AG10803 (cell line): Measurements from ENCODE around the gene IDH3G.

ENCODE experiments used
- DNase-seq: peaks from one replicate; pipeline ENCODE4 v3.0.0; 2010; ENCODE audit warnings: low read depth
- H3K4me3 ChIP-seq: 2 replicates; pipeline ENCODE4 v1.5.1; 2011; ENCODE audit warnings: mild to moderate bottlenecking, low read length, control low read depth
- CTCF ChIP-seq: conservative IDR thresholded peaks from 2 replicates; pipeline ENCODE4 v1.5.1; 2011; ENCODE audit warnings: mild to moderate bottlenecking, low read length, control low read depth, inconsistent platforms

Gene IDH3G

GRCh38 chrX:153780678-153781427 lies 13.3 kb downstream of the IDH3G start, which contains the start of gene SRPK3:
SRPK3 (plus strand) TSS chrX:153781041; CDS start chrX:153781087, 46 bp downstream.
- no peak for TF ChIP-seq CTCF
- no peak within 1 kb of the TSS for H3K4me3 ChIP-seq
- DNase-seq = no peak

- H3K4me3 ChIP-seq = no peak overlapping the region
- DNase-seq = no peak
- no peak for TF ChIP-seq CTCF
These were observed 14.1 kb downstream of the IDH3G start for GRCh38 chrX:153779891-153780677.

- H3K4me3 ChIP-seq = no peak overlapping the region
- TF ChIP-seq CTCF = 0 out of 2 replicates have a peak, but pooled peaks have one; percentile 4
- no peak for DNase-seq
These were observed 15.5 kb downstream of the IDH3G start for GRCh38 chrX:153778684-153779101.

GRCh38 chrX:153778181-153778580 lies 16.0 kb downstream of the IDH3G start:
- no peak for TF ChIP-seq CTCF
- DNase-seq = no peak
- H3K4me3 ChIP-seq = no peak overlapping the region

DNA sequence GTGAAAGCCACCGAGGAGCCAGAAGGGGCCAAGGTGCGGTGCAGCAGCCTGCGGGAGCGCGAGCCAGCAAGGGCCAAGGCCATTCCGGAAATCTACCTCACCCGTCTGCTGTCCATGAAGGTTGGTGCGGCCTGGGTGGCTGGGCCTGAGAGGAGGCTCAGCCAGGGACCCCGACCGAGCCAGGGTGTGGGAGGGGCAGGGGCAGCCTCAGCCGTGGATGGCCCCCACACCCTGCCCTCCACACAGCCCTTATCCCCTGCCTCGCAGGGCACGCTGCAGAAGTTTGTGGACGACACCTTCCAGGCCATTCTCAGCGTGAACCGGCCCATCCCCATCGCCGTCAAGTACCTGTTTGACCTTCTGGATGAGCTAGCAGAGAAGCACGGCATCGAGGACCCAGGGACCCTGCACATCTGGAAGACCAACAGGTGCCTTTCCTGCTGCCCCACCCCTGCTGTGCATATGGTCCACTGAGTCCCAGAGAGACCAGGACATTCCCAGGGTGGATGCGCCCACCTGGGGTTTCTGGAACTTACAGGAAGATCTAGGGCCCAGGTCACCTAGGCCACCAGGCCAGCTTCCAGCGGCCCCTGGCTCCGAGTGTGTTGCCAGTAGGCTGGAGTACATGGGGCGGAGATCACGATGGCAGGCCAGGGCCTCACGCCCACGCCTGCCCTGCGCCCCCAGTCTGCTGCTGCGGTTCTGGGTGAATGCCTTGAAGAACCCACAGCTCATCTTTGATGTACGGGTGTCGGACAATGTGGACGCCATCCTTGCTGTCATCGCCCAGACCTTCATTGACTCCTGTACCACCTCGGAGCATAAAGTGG lies 16.7 kb downstream of the IDH3G start:
- DNase-seq = no peak
- TF ChIP-seq CTCF = no peak
- H3K4me3 ChIP-seq = no peak overlapping the region

GRCh38 chrX:153776611-153777045 lies 17.5 kb downstream of the IDH3G start:
- no peak for TF ChIP-seq CTCF
- no peak overlapping the region for H3K4me3 ChIP-seq
- no peak for DNase-seq
